Stimulated activated CD4-positive, alpha-beta T cell treated with anti-CD3 and anti-CD28 coated beads, Interleukin-4, amount 100 ng/mL, for 48 hours (primary cell): ENCODE results near the gene KCNN1.

Experiments
- DNase-seq, 2 donors: peaks; one replicate each; pipeline ENCODE4 v3.0.0-alpha.2; 2020; ENCODE audit warnings: low read depth in 2 of 2

The KCNN1 gene

DNA sequence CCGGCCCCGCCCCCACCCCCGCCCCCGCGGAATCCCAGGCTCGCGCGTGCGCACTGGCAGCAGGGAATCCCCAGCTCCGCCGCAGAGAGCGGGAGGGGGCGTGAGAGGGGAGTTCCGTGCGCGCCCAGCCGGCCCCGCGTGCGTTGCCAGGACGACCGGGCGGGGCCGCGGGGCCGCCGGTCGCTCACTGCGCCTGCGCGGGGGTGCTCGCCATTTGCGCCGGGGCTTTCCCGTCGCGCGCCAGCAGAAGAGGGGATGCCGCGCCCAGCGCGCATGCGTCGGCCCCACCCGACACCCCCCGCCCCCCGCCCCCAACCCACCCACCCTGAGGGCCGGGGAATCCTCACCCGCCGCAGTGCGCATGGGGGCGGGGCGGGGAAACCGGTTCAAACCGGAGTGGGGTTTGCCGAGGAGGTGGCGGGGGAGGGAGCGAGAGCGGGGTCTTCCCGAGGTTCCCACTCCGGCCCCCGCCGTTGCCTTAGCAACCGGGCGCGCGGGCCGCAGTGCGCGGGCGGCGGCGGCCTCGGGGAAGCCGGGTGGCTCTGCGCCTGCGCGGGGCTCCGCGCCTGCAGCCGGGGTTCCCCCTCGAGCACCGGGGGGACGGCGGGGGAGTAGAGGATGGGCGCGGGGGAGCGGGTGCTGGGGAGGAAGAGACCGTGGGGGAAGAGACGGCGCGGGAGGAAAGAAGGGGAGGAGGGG is 18.9 kb upstream of the KCNN1 start:
- peak; percentile 90 to 93 for DNase-seq

DNA sequence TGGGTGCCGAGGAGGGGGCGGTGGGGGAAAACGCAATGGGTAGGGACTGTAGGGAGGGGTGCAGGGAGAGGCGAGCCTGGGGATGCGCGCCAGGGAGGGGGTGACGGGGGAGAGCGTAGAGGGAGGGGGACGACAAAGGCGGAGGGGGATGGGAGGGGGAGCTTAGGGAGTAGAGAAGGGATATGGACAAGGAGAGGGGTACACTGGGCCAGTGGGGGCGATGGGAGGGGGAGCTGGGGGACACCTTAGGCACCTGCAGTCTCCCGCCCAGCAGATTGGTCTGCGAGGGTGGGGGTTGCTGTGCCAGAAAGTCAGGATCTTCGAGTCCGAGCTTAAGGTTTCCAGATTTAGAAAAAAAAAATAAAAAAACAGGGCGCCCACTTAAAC is 18.4 kb upstream of the KCNN1 start:
- no peak for DNase-seq

DNA sequence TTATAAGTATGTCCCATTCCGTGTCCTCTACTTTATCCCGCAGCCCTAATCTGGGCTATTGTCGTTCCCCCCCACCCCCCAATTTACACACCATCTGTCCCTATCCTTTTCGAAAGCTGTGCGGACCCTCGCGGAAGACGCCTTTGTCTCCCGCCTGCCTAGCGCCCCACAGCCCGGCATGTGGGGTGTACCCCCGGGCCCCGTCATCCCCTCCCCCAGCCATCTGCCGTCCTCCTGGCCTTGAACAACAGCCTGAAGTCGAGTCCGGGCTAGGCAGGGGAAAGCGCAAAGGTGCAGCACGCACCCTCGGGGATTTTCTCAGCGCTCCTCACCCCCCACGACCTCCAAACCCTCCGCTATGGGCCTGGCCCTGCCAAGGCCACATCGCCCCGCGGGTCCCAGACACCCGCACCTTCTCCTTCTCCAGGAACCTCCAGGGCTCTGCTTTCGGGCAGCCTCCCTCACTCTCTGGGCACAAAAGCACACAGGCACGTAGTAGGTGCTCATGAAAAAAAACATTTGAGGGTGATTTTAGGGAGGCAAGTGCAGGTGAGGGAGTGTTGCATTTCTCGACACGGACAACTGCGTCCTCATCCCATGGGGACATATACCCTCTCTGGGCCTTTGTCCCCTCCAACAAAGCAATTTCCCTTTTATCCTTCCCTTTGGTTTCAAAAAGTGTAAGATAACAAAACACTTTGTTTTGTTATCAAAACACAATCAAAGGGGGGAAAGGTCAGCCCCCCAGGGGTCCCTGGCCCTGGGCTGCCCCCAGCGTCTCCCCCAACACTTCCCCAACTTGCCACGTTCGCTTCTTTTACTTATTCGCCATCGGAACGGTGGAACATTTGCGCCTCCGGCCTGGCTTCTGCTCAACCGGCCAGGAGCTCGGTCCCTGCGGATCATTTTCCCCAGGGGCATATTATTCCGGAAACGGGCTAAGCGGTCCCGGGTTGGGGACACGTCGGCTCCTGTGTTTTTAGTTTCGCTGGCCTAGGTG is 17.7 kb upstream of the KCNN1 start:
- DNase-seq, result no peak

DNA sequence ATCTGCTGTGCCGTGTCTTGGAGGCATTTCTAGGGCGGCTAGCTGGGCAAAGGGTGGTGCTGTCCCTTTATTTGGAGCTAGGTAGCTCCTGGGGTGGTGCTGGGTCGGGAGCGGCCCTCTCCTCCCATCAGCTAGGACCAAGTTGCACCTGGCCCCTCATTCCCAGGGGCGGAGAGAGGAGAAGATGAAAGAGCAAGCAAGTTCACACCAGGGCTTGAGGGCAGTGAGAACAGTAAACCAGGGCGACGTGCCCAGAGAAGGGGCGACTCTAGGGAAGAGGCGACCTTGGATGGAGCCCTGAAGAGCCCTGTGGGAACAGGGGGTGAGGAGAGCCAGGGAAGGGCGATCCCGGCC is 17.0 kb upstream of the KCNN1 start:
- no peak for DNase-seq

DNA sequence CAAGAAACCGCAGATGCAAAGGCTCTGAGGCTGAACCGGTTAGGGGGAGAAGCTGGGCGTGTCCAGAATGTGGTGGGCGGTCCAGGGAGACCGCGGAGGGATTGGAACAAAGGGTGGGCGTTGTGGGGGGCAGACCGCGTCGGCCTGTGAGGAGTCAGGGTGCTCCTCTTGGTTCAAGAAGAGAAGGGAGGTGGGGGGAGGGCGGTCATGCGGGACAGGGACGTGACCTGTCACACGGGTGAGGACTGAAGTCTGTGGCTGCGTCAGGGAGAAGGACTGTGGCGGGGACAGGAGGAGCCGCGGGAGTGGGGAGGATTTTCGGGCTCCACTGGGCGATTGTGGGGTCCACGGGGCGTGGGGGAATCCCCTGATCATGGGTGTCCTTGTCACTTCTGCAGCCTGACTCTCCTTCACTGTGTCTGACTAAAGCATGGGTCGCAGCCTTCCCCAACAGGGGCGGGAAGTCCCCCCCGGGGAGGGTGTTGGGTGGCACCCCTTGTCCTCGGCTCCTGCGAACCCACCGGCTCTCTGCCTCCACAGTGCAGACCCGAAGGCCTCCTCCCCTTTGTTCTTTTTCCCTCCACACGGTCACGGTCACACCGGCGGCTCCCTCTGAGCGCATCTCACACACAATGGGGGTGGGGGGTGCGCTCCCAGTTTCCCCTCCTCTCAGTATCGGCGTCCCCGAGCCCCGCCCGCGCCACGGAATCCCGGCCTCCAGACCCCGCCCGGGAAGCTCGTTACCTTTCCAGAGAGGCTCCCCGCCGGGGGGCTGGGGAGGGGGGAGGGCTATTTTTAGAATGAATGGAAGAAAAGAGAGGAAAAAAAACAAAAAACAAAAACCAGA is 16.4 kb upstream of the KCNN1 start:
- no peak for DNase-seq

DNA sequence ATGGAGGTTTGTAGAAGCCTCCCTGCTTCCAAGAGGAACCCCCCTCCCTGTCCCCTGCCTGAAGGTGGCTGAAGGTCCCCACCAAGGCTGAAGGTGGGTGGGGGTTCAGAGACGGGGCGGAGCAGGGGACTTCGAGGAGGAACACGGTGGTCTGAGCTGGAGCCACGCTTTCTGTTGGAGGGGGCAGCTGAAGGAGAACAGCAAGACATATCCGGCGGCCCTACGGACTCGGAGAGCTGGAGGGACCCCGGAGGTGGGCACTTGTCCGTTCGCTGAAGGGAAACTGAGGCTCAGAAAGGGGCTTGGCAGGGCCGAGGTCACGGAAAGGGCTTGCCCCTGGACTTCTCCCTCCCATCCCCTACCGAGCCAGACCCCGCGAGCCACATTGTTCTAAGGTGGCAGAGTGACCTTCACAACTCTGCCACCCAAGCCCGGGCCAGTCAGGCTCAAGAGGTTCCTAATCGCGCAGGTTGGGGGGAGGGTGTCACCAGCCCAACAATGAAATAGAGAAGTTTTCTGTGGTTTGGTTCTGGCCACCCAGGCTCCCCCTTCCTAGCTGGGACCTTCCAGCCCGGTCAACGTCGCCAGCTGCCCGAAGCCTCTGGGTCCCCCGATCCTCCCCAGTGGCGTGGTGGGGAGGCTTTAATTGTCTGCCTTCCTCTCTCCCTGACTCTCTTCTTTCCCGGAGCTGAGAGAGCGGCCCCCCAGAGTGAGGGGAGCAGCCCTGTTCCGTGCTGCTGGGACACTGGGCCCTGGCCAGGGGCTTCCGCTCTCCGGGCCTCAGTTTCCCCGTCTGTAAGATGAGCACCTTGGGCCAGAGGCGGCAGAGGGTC is 15.5 kb upstream of the KCNN1 start:
- DNase-seq, result no peak

DNA sequence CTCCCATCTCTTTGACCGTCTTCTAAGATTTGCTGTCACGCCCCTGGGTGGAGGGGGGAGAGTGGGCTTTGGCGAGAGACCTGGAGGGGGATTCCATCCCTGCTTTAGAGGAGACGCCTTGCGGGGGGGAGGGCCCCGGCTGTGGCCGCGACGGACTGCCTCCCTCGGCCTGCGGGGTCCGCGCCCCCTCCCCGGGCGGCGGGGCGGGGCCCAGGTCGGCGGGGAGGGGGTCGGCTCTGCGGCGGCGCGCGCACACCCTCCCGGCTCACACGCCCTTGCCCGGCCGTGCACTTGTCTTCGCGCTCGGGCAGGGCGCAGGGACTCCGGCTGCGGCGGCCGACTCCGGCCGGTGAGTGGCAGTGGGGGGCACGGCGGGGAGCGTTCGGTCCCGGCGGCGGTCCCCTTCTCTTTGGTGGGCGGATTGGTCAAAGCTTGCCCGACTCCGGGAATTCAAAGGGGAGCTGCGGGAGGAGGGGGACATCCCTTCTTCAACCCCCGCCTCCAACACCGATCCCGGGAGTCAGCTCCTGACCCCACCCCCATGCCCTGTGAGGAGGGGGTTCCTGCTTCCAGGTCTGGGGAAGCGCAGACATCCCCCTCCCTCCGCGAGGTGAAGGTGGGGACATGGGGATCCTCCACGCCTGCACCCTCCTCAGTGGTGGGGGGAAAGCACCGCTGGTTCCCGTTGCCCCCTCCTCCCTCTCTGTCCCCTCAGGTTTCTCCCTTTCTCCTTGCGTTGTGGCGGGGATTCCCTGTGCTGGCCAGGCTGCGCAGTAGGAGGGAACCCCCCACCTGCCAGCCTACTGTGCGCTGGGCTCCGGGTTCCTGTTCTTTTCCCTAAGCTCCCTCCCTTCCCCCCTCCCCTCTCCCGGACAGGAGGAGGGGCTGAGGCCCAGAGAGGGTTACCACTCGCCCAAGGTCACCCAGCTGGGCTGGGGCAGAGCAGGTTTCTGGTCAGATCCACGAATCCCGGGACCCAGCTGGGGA is 14.6 kb upstream of the KCNN1 start:
- no peak for DNase-seq

DNA sequence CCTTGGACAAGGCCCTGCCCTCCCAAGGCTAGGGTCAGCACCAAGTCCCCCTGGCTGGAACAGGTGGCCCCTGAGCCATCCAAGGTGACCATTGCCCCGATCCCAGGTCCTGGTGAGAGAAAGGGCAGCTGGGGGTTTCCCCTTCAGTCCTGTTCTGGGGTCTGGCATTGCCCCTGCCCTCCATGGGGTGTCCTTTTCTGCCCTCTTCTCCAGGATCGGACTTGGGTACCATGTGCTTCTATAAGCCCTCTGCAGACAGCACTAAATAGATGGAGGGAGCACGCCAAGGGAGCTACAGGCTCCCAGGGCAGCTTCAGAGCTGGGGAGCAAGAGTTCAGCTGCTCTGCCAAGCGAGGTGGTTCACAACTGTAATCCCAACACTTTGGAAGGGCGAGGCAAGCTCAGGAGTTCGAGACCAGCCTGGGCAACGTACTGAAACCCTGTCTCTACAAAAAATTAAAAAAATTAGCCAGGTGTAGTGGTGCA is 13.5 kb upstream of the KCNN1 start:
- DNase-seq, result no peak

DNA sequence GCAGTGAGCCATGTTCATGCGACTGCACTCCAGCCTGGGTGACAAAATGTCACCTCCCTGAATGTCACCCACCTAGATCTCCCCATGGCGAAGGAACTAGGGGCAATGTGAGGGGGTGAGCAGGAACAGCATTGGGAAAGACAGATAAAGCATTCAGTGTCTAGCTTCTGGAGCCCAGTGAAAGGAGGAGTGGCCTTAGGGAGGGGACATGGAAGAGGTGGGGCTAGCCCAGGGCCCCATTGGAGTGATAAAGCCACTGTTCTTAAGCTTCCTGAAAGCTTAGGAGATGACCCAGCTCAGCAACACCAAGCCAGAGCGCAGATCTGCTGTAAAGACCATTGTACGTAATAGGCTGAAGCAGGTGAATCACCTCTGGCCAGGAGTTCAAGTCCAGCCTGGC is 13.0 kb upstream of the KCNN1 start:
- DNase-seq, result no peak

DNA sequence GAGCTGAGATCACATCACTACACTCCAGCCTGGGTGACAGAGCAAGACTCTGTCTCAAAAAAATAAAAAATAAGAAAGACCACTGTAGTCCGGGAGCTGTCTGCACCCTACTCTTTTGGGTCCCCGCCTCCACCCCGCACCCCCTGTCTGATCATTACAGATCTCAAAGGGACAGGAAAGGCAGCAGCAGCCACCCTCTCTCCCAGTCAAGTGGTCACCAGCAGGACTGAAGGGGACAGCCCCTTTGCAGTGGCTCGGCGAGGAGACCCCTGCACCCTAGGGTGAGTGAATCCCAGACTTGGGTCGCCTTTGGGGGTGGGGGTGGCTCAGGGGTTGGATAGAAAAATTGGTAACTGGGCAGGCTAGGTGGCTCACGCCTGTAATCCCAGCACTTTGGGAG is 12.5 kb upstream of the KCNN1 start:
- no peak for DNase-seq

DNA sequence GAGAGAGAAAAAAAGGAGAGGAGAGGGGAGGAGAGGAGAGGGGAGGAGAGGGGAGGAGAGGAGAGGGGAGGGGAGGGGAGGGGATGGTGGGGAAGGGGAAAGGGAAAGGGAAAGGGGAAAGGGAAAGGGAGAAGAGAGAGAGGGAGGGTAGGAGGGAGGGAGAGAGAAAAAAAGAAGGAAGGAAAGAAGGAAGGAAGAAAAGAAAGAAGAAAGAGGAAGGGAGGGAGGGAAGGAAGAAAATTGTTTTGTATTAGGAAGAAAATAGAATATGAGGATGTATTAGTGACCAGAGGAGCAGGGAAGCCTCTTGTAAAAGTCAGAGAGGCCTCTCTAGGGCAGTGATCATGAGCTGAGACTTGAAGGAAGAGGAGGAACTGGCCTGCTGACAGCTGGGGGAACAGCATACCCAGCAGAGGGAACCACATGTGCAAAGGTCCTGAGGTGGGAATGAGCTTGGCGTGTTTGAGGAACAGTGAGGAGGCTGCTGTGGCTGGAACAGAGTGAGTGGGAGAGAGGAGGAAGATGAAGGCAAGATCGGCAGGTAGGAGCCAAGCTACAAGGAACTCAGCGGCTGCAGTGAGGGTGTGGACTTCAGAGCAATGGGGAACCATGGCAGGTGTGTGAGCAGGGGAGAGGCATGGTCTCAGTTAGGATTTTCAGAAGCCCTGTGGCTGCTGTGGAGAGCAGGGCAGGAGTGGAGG is 9.6 kb upstream of the KCNN1 start:
- DNase-seq, result no peak

DNA sequence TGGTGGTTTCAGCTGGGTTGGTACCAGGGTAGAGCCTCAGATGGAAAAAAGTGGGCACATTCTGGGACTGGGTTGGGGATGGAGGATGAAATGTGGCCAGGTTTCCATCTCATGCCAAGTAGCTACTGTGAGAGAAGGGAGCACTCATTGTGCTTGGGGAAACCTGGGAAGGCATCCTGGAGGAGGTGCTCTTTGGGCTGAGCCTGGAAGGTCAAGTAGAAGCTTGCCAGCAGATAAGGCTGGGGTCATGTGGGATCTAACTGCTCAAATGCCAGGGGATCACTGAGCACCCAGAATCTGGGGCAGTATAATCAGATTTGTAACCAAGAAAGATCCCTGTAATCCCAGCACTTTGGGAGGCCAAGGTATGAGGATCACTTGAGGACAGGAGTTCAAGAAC is 9.0 kb upstream of the KCNN1 start:
- no peak for DNase-seq

DNA sequence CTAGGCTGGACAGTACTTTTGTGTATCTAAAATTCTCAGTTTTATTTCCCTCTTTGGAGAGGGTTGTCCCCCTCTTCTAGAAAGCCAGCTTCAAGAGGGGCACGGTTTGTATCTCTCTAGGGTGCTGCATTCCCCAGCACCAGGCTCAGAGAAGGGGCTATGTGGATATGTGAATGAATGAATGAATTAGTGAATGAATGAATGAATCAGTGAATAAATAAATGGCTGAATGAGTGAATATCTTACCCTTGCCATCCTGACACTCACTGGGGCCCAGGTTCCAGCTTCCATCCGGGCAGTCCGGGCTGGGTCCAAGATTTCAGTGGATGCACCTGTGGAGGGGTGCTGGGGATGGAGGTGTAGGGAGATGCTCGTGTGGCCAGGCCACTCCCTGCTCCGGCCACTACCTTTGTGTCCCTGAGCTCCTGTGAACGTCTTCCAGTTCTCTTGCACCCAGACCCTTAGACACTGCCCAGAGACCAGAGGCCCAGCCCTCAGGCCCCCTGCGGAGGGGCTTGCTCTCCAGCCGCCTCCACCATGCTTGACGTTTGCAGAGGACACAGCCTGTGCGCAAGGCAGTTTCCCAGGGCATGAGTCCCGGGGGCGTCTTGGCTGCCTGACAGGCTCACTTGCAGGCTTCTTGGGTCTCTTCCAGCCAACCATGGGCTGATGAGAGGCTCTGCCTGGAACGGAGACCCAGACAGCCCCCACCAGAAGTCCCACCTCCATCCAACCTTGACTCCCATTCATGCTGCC is 2.8 kb upstream of the KCNN1 start:
- DNase-seq, result no peak

DNA sequence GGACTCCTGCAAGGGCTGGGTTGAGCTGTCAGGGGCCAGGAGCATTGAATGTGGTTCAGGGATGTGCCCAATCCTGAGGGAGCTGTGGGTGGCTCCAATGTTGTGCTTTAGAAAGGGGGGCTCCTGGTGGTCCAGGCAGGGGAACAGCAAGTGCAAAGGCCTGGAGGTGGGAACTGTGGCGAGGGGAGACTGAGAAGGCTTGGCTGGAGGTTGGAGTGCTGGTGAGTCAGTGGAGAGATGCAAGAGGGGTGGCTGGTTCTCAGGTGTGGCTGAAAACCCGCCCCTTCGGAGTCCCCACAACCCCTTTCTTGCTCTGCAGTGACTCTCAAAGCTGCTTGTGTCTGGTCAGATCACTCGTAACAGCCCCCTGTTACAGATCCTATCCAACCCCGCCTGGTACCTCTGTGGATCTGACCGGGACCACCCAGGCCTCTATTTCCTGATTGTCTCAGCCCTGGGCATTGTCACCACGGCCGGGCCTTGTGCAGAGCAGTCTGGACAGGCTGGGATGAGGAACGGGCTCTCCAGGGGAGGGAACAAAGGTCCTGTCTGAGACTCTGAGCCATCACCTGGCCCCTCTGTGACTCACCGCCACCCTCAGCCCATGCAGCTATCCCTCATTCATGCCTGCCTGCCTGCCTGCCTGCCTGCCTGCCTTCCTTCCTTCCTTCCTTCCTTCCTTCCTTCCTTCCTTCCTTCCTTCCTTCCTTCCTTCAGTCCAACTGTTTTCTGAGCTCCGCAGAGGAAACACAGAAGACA is 1.4 kb upstream of the KCNN1 start:
- no peak for DNase-seq

DNA sequence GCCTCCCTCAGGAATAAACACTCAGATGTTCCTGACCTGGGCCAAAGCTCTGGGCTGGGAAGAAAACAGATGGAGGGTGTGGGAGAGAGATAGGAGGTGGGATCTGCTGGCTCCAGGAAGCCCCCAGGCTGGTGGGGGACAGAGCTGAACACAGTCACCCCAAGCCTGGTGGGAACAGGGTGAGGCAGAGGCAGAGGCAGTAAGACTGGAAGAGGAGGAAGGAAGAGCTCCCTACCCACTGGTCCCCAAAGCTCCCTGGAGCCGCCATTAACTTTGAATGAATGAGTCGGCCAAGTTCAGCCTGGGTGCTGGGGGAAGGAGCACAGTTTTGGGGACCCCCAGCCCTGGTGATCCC is 801 bp upstream of the KCNN1 start:
- DNase-seq, result no peak

DNA sequence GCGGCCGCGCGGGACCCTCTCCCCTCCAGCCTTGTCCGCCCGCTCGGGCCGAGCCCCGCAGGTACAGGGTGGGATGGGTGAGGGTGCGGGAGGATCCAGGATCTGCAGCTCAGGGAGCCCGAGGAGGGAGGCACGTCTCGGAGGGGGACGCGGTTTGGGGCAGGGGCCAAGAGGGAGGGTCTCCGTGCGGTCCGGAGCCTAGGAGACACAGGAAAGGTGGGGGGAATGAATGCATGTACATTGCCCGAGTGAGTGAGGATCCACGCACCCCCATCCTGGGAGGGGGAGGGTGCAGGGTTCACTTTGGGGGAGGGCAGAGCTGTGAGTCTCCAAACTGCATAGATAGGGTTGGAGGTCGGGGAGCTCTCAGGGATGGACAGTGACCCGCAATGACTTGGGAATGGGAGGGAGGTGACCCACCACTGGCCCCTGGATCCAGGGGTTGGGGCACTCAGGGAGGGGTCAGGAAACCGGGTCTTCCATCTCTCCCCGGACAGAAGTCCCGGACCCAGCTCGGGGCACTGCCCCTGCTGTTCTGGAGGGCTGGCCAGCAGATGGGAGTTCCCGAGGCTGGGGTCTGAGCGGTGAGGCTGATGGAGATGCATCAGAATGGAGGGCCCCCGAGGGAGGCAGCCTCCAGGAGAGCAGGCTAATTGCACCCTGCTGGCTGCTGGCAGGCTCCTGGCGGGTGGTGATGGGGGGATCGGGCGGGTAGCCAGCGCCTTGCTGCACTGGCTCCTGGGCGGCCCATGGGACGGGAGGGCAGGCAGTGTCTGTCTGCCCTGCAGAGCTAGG is 547 bp downstream of the KCNN1 start:
- no peak for DNase-seq

DNA sequence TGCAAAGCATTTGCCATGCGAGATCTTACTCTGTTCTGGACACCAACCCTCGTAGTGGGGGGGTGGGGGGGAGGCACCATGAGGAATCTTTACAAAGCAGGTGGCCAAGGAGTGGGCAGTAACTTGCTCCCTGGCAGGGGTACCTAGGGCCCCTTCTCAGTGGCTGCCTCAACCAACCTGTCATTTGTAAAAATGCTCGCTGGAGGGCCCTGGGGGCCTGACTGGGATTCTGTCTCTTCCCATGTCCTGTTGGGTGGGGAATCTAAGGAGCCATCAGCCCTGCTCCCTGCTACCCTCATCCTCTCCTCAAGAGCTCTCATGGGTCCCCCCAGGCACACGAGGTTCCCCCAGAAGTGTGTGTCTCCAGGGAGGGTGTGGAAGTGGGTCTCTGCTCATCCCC is 1.5 kb downstream of the KCNN1 start:
- no peak for DNase-seq
